NCI-H510A (cell line): ENCODE data around the gene SLC39A2.
"Not testable (repeated sequence)": the region's sequence is repeated elsewhere in the genome, so short reads cannot be mapped to it uniquely, and the experiment has no call there.

ENCODE experiments used
- DNase-seq: peaks from one replicate; lab custom pipeline; 2025; lab: John Stamatoyannopoulos, UW

Gene SLC39A2

DNA sequence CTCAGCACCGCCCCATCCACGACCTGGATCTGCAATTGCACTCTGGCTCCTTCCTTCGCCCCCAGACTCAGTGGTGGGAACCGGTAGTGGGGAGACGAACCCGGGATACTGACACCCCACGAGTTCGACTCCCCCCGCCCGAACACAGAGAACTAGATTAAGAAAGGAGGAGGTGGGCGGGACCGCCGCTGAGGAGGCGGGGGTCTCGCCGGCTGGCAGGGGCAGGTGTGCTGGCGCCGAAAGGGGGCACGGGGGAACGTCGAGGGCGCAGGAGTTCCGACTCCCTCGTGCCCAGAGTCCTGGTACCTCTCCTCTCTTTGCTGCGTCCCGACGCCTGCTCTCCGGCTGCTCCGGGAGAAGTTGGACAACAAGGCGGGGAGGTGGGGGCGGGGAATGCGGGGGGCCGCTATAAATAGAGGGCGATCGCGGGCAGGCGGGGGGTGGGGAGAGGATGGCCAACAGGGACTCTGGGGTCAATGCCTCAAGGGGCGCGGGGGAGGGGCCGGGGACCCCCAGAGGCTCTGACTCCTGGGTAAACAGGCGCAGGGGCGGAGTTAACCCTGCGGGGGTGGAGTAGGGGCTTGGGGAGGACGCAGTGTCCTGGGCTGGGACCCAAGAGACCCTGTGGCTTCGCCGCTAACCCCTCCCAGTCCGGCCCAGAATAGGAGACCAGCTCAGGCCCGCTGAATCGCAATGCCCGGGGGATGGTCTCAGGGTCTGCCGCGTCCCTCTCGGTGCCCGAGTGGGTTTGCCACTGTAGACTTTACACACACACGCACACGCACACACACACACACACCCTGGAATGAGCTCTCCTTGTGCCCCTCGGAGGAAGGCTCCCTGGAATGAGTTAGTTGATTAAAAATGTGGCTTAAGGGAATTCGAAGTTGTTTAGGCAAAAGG, 26.5 kb downstream of the SLC39A2 start:
- no peak for DNase-seq

DNA sequence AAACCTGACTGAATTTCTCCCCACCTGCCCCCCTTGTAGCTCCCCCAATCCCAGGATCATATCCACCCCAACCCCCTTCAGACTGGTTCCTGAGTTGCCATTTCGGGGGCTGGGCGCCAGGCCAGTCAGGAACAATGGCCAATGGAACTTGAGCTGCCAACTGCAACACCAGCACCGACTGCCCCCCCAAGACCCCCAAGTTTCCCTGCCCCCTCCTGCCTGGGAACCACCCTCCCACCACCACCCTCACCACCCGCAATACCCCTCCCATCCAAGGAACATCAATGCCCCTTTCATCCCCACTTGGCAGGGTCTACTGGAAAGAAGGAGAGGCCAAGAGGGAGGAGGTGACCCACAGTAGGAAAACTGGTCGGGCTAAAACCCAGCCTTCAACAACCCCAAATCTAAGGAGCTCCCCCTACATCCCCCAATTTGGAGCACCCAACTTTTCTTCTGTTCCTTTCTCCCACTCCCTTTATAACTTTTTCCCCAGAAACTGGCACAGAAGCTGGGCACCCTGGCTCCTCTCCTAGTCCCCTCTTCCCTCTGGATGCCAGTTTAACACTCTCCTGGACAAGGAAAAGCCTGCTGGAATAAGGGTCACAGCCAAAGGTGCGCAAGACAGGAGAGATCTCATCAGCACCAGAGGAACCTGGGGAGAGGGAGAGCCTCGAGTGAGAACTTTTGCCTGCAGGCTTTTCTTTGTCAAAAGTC, 27.3 kb downstream of the SLC39A2 start:
- DNase-seq, result no peak

DNA sequence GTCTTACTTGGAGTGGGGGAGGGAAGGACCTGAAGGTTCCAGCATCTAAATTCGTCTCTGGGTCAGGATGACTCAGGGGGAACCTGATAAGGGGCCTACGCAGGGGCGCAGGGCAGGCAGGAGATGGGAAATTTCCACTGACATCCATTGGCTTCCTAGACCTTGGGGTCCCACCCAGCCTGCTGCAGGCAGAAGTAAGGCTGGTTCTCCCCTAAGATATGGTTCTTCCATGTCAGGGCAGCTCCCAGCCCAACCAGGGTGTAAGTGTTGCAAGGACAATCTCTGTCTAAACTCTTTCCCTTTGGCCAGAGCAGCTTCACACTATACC, 27.9 kb downstream of the SLC39A2 start:
- DNase-seq, result no peak

DNA sequence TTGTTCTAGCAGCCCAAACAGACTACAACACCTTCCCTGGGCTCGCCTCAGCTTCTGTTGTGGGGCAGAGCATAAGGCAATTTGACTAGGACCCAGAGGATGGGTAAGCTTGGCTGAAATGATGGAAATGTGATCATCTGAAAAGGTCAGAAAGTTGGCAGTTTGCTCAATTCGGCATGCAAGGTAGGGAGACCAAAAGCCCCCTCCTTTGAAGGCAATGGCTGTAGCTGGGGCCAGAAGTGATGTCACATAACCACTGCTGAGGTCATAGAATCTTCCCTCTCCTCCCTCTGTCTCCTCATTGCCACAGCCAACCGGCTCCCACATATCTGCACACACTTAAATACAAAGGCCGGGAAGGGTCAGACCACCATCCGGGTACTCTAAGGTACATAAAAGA, 30.8 kb downstream of the SLC39A2 start, which contains the start of gene TPPP2:
Gene TPPP2, plus strand, starts transcription at position 301 of the 400 bp plus-strand sequence. CDS start 365 bp downstream, outside the sequence.
- DNase-seq, result no peak

DNA sequence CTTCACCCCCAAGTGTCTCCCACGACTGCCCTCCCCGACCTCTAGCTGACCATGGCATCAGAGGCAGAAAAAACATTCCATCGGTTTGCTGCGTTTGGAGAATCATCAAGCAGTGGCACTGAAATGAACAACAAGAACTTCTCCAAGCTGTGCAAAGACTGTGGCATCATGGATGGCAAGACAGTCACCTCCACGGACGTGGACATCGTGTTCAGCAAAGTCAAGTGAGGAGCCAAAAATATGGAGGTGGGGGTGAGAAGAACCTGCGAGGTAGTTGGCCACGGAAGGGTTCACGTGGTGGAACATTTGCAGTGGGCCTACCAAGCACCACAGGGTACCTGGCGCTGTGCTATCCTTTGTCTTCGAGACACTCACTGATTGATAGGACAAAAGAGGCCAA, 31.4 kb downstream of the SLC39A2 start:
- no peak for DNase-seq

DNA sequence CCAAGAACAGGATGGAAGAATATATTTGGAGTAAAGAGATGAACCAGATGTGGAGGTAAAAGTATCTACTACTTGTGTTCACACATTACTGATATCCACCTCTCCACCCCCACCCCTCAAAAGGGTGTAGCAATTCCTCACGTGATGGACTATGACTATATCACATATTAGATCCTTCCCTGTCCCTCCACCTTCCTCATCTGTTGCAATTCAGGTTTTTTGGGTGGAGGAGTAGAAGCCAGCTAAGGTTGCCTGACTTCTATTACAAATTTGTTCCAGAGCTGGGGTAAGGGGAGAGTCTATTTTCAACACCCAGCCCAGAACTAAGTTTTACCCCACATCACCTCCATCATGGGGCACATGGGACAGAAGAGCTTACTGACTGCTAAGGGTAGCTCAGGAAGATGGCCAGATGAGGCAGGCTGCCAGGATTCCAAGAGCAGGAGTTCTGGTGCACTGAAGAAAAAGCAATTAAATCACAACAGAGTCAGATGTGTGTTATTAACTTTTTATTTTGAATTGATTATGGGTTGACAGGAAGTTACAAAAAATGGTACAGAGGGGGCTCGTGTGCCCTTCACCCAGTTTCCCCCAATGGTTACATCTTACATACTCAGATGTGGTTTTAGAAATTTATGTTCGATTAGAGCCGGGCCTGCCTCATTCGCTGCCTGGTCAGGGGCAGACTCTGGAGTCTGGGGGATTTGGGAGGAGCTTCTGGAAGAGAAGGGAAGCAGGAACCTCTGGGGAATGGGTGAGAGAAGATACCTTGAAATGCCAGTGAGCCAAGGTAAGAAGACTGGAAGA, 33.4 kb downstream of the SLC39A2 start:
- DNase-seq, result no peak

DNA sequence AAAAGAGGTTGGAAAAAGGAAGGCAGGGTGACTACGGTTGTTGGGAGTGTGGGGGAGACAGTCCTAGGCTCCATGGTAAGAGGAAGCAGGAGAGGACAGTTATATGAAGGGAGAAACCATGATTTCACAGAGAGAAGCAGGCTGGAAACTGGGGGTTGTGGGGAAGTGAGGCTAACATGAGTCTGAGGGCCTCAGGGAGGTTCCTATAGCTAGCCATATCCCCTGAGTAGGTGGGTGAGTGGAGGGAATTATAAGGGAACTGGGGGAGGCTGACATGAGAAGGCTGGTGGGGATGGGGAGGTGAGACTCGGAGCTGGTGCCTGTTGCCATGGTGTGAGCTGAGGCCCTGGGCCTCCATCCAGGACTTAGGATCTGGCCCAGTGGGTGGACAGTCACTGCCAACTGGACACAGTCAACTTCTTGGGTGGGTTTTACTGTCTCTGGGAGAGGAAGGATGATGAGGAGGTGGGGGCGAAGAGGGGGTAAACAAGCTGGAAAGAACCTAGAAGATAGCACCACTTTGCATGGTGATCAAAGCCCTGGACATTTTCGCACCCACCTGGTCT, 34.1 kb downstream of the SLC39A2 start:
- no peak for DNase-seq

DNA sequence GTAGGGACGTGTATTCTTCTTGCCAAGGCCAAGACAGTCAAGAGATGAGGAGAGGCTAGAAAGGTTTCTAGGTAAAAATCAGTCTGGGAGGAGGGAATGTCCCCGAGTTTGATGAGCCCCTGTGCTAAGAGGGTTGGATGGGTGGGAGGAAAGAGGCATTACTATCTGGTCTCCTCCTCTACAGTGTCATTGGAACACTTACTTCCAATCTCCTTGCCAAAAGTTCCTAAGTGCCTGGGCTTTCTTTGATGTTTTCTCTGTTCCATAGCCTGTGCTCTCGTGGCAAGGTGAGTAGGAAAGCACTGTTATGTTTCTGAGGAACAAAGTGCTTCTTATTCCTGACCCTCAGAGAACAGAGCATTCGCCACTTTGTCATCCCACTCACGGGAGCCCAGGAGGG, 35.6 kb downstream of the SLC39A2 start, which contains the start of gene RNASE13:
Gene RNASE13, minus strand, starts transcription at position 101 of the 400 bp plus-strand sequence. CDS start 519 bp downstream, outside the sequence.
- DNase-seq, result no peak

DNA sequence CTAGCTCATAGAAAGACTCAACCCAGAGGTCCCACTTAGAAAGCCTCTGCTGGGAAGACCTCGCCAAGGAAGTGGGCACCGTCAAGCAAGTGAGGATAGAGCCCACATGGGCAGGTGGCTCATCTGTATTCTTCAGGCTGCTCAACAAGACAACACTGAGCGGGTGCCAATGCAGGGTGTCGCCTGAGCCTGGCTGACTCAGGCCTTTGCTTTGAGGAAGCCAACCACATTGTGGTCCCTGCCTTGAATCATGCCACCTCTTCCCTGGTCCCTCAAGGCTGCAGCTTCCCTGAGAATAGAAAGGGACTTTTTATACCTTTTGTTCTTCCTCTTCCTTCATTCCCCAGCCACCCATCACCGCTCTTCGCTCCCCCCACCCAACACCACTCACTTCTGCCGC, 37.7 kb downstream of the SLC39A2 start:
- DNase-seq, result no peak

DNA sequence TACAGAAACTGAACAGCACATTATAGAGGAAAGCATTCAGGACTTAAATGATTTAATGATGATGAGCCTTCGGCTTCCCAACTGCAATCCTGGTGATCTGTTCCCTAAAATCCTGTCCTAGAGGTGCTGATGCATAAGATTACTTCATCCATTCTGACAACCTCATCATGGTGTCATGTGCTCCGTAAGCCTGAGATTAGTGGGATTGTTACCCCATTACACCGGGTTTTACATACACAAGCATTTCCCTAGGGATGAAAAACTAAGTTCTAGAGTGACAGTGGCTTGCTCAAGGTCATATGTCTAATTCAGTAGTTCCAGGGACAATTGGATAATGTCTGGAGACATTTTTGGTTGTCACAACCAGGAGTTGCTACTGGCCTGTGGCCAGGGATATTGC, 38.1 kb downstream of the SLC39A2 start:
- DNase-seq, result no peak

DNA sequence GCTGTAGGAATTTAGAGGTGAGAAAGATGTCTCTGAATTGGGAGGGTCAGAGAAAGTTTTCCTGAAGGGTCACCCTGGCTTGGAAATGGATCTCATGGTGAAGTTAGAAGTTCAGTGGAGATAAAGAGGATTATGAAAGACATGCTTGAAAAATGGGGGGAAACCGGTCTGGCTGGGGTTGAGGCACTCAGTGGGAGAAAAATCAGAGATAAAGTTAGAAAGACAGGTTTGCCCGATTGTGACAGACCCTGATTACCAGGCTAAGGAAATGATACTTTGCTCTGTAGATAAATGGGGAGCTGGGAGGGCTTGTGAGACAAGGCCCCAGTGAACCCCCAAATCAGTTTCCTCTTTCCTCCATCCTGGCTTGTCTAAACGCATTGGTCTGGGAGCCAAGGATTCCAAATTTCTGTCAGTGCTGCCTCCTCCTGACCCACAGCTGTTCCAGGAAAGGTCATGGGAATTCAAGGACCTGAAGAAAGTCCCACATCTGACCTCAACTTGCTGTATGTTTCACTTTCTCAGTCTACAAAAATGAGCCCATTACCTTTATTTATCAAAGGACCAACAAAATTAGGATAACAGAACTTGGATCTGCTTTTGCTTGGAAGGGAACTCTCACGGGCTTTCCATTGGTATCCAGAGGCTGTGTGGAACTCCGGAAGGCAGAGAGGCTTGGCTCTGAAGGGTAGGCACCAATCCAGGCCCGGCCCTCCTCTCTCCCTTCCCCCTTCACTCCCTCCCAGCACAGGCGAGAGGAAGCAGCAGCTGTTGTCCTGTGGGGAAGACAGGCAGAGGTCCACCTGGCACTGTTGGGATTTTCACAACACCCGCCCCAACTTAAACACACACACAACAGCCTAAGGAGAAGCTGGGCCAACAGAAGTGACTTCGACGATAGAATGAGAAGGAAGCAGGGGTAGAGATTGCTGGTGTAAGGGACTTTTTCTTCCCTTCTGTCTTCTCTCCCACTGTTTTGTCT, 39.6 kb downstream of the SLC39A2 start:
- DNase-seq, result peak; percentile 12

DNA sequence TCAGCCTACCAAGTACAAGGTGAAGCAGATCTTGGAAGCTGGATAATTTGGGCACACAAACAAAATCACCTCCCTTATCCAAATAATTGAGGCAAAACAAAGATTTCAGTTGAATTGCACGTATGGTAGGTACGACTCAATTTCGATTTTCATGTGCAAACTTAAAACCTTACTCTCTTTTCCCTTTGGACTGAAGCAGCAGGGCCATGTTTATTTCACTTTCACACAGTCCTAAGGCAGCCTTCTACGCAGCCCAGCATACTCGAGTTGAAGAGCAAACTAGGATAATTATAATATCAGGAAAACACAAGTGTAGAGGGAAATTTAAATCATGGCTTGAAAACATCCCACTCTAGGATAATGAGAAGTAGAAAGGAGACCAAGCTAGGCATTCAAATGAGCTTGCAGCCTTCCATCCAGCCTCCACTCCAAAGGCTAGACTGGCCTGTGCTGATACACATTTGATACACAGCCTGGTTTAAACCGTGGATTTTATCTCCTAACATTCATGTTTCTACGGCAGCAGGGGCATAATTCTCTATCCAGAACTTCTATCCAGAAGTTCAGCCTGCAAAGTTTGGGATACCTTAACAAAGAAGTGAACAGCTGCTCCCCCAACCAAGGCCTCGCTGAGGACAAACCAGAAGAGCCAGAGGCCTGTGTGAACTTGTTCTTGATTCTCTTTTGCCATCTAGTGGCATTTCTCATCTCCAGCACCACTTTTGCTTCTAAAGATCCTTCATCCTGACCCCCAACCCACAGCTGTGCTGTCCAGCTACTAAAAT, 40.7 kb downstream of the SLC39A2 start:
- no peak for DNase-seq

DNA sequence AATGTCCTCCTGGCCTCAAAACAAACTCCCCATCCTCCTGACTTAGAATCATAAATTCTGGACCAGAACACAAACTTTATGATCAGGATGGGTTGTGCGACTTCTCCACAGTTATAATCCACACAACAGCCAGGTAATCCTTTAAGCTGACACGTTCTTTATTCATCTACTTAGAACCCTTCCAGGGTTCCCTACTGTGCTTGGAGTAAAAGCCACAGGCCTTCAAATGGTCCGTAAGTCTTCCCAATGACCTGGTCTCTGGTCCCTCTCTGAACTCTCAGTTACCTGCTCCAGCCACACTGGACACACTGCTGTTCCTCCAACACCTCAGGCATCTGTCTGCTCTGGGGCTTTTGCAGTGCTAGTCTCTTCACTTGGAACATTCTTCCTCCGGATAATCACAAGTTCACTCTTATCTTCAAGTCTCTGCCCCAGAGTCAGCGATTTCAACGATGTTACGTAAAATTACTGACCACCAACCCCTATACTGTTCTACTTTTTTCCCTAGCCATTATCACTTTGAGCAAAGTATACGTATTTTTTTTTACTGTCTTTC, 41.4 kb downstream of the SLC39A2 start:
- no peak for DNase-seq

DNA sequence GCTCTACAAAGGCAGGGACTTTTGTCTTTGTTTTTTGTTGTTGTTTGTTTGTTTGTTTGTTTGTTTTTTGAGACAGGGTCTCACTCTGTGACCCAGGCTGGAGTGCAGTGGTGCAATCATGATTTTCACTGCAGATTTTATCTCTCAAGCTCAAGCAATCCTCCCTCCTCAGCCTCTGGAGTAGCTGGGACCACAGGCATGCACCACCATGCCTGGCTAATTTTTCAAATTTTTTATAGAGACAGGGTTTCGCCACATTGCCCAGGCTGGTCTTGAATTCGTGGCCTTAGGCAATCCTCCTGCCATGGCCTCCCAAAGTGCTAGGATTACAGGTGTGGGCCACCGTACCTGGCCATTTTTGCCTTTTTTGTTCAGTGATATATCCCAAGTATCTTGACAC, 41.8 kb downstream of the SLC39A2 start:
- not testable (repeated sequence) for DNase-seq

DNA sequence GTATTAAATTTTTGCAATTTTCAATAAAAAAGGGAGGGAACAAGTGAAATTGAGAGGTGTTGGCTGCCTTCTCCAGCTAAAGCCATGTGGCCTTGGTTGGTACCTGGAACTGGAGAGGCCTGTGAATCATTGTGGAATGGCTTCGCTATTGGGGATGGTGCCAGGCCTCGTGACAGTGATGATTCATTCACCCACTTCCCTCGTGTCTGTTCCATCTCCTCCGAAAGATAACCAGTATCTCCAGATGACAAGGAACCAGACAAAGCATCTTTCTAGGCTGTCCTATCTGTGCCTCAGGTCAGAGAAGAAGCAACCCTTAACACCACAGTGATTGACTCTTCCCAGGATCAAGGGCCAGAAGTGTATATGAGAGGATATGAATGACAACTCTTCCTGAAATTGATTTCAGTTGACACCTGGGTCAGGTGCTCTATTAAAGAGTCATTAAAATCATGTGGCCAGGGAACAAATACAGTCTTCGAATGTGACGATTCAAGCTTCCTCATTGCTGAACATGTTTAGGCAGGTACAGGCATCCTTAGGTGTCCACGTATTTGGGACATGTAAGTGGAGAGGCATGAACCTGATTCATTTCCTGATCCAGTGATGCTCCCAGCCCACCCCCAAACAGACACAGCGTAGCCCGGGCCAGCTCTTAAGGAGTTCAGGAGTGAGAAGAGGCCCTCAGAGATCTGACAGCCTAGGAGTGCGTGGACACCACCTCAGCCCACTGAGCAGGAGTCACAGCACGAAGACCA, 42.8 kb downstream of the SLC39A2 start, which contains the start of gene RNASE7:
Gene RNASE7, plus strand, starts transcription at position 687 of the 758 bp plus-strand sequence. CDS start 631 bp downstream, outside the sequence.
- no peak for DNase-seq

DNA sequence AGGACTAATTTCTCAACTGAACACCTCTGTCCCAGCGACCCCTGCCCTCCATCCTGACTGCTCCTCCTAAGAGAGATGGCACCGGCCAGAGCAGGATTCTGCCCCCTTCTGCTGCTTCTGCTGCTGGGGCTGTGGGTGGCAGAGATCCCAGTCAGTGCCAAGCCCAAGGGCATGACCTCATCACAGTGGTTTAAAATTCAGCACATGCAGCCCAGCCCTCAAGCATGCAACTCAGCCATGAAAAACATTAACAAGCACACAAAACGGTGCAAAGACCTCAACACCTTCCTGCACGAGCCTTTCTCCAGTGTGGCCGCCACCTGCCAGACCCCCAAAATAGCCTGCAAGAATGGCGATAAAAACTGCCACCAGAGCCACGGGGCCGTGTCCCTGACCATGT, 43.8 kb downstream of the SLC39A2 start:
- no peak for DNase-seq

DNA sequence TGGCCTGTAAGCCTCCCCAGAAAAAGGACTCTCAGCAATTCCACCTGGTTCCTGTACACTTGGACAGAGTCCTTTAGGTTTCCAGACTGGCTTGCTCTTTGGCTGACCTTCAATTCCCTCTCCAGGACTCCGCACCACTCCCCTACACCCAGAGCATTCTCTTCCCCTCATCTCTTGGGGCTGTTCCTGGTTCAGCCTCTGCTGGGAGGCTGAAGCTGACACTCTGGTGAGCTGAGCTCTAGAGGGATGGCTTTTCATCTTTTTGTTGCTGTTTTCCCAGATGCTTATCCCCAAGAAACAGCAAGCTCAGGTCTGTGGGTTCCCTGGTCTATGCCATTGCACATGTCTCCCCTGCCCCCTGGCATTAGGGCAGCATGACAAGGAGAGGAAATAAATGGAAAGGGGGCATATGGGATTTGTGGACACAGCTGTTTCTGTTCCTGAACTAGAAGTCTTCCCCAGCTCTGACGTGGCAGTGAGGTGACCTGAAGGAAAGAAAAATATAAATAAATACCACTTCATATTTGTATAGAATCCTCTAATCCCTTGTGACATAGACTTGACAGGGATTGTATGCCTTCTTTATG, 44.4 kb downstream of the SLC39A2 start:
- no peak for DNase-seq

DNA sequence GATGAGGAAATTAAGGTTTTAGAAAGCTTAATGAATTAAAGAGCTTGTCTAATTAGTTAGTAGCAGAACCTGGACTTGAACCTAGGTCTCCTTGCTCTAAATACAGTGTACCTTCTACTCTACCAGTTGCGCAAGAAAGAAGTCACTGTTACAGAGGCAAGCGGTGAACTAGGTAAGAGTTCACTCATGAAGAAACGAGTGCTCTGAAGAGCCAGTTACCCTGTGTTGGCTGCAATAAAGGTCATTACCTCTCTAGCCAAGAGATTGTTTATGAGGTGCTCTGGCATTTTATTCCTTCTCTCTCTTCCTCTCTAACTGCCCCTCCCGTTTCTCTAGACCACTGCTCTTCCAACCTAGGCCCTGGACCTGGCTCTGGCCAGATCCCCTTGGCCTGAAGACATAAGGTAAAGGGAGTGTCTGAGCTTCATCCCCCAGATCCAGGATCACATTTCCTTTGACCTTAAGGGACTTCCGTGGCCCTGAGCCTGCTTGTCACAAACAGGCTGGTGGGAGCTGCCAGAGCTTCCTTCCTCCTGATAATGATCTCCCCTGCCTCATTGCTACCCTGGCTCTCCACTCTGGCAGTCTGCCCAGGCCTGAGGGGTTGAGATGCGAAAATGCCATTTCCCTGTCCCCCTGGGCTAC, 45.0 kb downstream of the SLC39A2 start:
- no peak for DNase-seq
